Measurements from ENCODE around the gene KLF11. TPM values are rescaled to one million over a fixed set of nuclear protein-coding genes. Genes with fewer than 3 reads are reported as not detected.

The KLF11 gene
- total and polyA plus RNA-seq, 9 of the 15 experiments (the other 6 are each of a cell fraction or from before 2014, with no cell fraction given) = 2.1 to 13.4 (median 6.5) TPM

DNA sequence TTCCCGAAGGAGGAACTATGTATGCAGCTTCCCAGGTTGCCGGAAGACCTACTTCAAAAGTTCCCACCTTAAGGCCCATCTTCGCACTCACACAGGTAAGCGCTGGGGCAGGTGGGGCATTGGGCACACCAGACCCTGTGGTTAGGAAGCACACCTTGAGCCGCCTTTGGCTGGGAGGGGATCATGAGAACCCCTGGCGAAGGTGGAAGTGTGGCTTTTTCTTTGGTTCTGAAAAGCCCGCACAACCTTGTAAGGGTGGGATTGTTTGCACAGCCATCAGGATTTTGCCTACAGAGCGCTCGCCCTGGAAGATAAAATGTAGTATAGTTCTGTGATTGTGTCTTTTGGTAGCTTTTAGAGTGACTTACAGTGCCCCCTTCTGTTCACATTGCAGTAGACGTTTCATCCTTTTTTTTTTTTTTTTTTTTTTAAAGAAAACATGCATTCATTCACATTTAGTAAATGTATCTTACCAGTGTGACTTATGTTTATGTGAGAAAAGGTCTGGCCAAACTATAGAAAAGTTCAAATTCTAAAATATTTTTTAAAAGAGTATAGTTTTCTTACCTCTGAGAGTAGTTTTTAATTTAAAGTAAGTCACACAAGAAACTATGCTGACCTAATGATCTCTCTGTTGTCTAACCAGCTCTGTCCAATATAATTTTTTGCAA is 5.3 kb downstream of the KLF11 start (continued):
- TF ChIP-seq, protein P1, sequence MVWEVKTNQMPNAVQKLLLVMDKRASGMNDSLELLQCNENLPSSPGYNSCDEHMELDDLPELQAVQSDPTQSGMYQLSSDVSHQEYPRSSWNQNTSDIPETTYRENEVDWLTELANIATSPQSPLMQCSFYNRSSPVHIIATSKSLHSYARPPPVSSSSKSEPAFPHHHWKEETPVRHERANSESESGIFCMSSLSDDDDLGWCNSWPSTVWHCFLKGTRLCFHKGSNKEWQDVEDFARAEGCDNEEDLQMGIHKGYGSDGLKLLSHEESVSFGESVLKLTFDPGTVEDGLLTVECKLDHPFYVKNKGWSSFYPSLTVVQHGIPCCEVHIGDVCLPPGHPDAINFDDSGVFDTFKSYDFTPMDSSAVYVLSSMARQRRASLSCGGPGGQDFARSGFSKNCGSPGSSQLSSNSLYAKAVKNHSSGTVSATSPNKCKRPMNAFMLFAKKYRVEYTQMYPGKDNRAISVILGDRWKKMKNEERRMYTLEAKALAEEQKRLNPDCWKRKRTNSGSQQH (CRISPR knock-in tag; IDR thresholded peaks at IDR 0.05) = no peak
- peak; percentile 60 to 64 for TF ChIP-seq RAD21 (CRISPR knock-in tag; conservative IDR thresholded peaks at IDR 0.05 in 1 of 2, IDR thresholded peaks at IDR 0.05 in 1 of 2)

DNA sequence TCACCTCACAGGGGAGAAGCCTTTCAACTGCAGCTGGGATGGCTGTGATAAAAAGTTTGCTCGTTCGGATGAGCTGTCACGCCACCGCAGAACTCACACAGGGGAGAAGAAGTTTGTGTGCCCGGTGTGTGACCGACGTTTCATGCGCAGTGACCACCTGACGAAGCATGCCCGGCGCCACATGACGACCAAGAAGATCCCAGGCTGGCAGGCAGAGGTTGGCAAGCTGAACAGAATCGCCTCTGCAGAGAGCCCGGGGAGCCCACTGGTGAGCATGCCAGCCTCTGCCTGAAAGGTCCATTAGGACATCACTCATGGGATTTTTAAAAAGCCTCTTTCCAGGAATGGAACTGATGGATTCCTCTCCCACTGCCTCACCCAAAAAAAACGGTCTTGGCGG is 8.9 kb downstream of the KLF11 start:
- intact Hi-C loops (cut with micrococcal nuclease) = no loop called here
- WGBS (ENCODE audit: insufficient coverage, low coverage, missing lambda C conversion rate) = 89% methylated on average over 16 of the region's 16 CpGs

More for the DNA sequence above, 8.9 kb downstream of the KLF11 start:
- FAIRE-seq (no peak), ATAC-seq (no peak), DNase-seq (ENCODE audit: extremely low read depth in 1 of 4, low spot score in 3 of 4) (no peak)
- Histone ChIP-seq H3K4me2 (ENCODE audit: insufficient read depth, low read length) (no peak overlapping the region), H3K27ac (ENCODE audit: extremely low read depth, low read depth, low read length) (no peak overlapping the region), H3K27me3 (ENCODE audit: control insufficient read depth in 2 of 2, insufficient read depth in 2 of 2, low read length in 2 of 2) (no peaks in the 10 kb centered on the region), H3K4me3 (no peak overlapping the region), H3K4me1 (replicated peaks in 1 of 2; ENCODE audit: control insufficient read depth in 2 of 2, insufficient read depth in 2 of 2, low read length in 2 of 2) (peaks cover 4 to 28% of the 10 kb centered on the region in 2 experiments; a peak in 2 of 5 replicates), H2AFZ (ENCODE audit: low read depth, low read length) (no peak overlapping the region), H3K9ac (ENCODE audit: insufficient read depth in 1 of 2, low read depth in 2 of 2, low read length in 2 of 2) (peak overlapping the region in 1 of 2 experiments; percentile 29; a peak in 1 of 4 replicates), H3K9me1 (ENCODE audit: control insufficient read depth, insufficient read depth, low read length) (no peaks in the 10 kb centered on the region), H3K79me2 (ENCODE audit: control insufficient read depth, insufficient read depth, low read length) (peaks cover 14% of the 10 kb centered on the region), H3K36me3 (ENCODE audit: control insufficient read depth, insufficient read depth, low read length) (peaks cover 66% of the 10 kb centered on the region), H4K20me1 (replicated peaks; ENCODE audit: control insufficient read depth, insufficient read depth, low read length) (peaks cover 8% of the 10 kb centered on the region; the same call in 1 of the 2 replicates), H3K9me3 (replicated peaks; ENCODE audit: control insufficient read depth, insufficient read depth, low read depth, low read length) (no peaks in the 10 kb centered on the region)
- in situ Hi-C loops (cut with MboI) = no loop called here
- POLR2A ChIA-PET = interaction anchor here (0.6 to 1.5 kb wide), 4 partner anchors 9 to 239 kb away, joined by 3 to 7 read pairs (median 4); partner anchors contain the start of gene KLF11
- TF ChIP-seq RBFOX2 (IDR thresholded peaks at IDR 0.05; ENCODE audit: low read depth, low read length) (0 out of 2 replicates have a peak, but pooled peaks have one; percentile 18), ZNF57 (CRISPR knock-in tag; IDR thresholded peaks at IDR 0.05) (no peak)
- BruUV-seq (replicated peaks) = no TSS peak
- CTCF ChIA-PET (ENCODE audit: low intra/inter-chr PET ratio) = no interaction called here
